OCI-LY1 (cell line): ENCODE data around the gene ZNF17.

ENCODE experiments used
- H2AFZ ChIP-seq: fragments of 200-600 bp; sonication (generic), shearing (Covaris generic); 2 replicates; pipeline ENCODE4 v1.6.0; 2014; ENCODE audit warnings: antibody characterized with exemption, mild to moderate bottlenecking, low read length
- H3F3A ChIP-seq: fragments of 200-600 bp; sonication (generic), shearing (Covaris generic); 2 replicates; pipeline ENCODE4 v1.6.0; 2014; ENCODE audit warnings: mild to moderate bottlenecking, antibody characterized with exemption, low read length, moderate library complexity; ENCODE audit not compliant: insufficient read depth
- H3K27ac ChIP-seq: fragments of 200-600 bp; sonication (generic); 2 replicates; pipeline ENCODE4 v1.5.1; 2014; ENCODE audit warnings: low read length, mixed run types, mild to moderate bottlenecking, low read depth; ENCODE audit not compliant: poor library complexity, severe bottlenecking
- H3K27me3 ChIP-seq: fragments of 200-600 bp; sonication (generic); 2 replicates; pipeline ENCODE4 v1.6.0; 2014; ENCODE audit warnings: antibody characterized with exemption, mild to moderate bottlenecking, low read length, moderate library complexity; ENCODE audit not compliant: insufficient read depth
- H3K36me3 ChIP-seq: fragments of 200-600 bp; sonication (generic); 2 replicates; pipeline ENCODE4 v1.6.1; 2014; ENCODE audit warnings: mild to moderate bottlenecking, antibody characterized with exemption, low read length, moderate library complexity, mixed read lengths; ENCODE audit not compliant: insufficient read depth
- H3K4me1 ChIP-seq: fragments of 200-600 bp; sonication (generic); 2 replicates; pipeline ENCODE4 v1.5.1; 2014; ENCODE audit warnings: mild to moderate bottlenecking, low read length, moderate library complexity; ENCODE audit not compliant: insufficient read depth, severe bottlenecking
- H3K4me2 ChIP-seq: fragments of 200-600 bp; sonication (generic), shearing (Covaris generic); 2 replicates; pipeline ENCODE4 v1.6.1; 2014; ENCODE audit warnings: low read length
- H3K4me3 ChIP-seq: fragments of 200-600 bp; sonication (generic); 2 replicates; pipeline ENCODE4 v1.5.1; 2014; ENCODE audit warnings: low read length, low read depth, mild to moderate bottlenecking, mixed read lengths; ENCODE audit not compliant: poor library complexity, severe bottlenecking
- H3K79me2 ChIP-seq: fragments of 200-600 bp; shearing (Covaris generic); 2 replicates; pipeline ENCODE4 v1.6.1; 2016; ENCODE audit warnings: mixed run types, low read length, mixed read lengths; ENCODE audit not compliant: insufficient read depth
- H3K9ac ChIP-seq: fragments of 200-600 bp; sonication (generic), shearing (Covaris generic); 2 replicates; pipeline ENCODE4 v1.6.1; 2014; ENCODE audit warnings: mild to moderate bottlenecking, low read length, mixed read lengths
- H3K9me2 ChIP-seq: fragments of 200-600 bp; sonication (generic), shearing (Covaris generic); 2 replicates; pipeline ENCODE4 v1.6.1; 2014; ENCODE audit warnings: low read depth, mild to moderate bottlenecking, low read length, mixed read lengths
- H3K9me3 ChIP-seq: fragments of 200-600 bp; shearing (Covaris generic); 2 replicates; pipeline ENCODE4 v1.6.1; 2014; ENCODE audit warnings: low read length, mixed read lengths
- H4K20me1 ChIP-seq: fragments of 200-600 bp; sonication (generic), shearing (Covaris generic); 2 replicates; pipeline ENCODE4 v1.6.0; 2016; ENCODE audit warnings: mild to moderate bottlenecking, low read length; ENCODE audit not compliant: insufficient read depth
- CTCF ChIP-seq: fragments of 200-600 bp; sonication (generic), shearing (Covaris generic); IDR thresholded peaks from 2 replicates; pipeline ENCODE4 v1.5.1; 2017; ENCODE audit warnings: mild to moderate bottlenecking, antibody characterized with exemption, low read length, moderate library complexity, mixed read lengths
- EZH2 ChIP-seq: fragments of 200-600 bp; sonication (generic), shearing (Covaris generic); IDR thresholded peaks from 2 replicates; pipeline ENCODE4 v1.8.0; 2017; ENCODE audit warnings: borderline replicate concordance, mixed run types, mild to moderate bottlenecking, antibody characterized with exemption, low read length, moderate library complexity, mixed read lengths

Gene ZNF17

DNA sequence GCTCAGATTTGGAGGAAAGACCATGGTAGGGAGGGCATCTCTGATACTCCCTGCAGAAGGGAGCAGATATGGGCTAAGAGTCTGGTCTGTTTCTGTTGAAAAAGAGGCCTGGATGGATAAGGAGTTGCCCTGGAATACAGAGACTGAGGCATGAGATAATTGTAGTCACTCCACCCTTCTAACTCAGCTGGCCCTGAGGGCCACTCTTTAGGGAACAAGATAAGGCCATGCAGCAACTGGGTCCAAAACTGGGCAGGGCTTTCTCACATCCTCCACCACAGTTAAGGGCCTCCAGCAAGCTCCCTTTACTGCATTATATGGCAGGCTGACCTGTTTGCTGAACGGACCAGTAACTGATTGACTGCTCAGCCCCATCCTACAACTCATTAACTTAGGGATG is 25.5 kb downstream of the ZNF17 start:
- H3K79me2 ChIP-seq, result peaks cover 19% of the 10 kb centered on the region
- H3K27me3 ChIP-seq, result no peaks in the 10 kb centered on the region
- H3K9me3 ChIP-seq, result no peaks in the 10 kb centered on the region; the same call in 1 of the 2 replicates
- H3K9me2 ChIP-seq, result no peaks in the 10 kb centered on the region
- peak overlapping the region; percentile 79 for H3K4me2 ChIP-seq
- TF ChIP-seq EZH2, result no peak
- TF ChIP-seq CTCF, result no peak
- H2AFZ ChIP-seq, result no peak overlapping the region
- peak overlapping the region; percentile 77 for H3K9ac ChIP-seq
- no peak overlapping the region for H3K27ac ChIP-seq
- no peaks in the 10 kb centered on the region for H4K20me1 ChIP-seq
- H3K4me3 ChIP-seq, result peak overlapping the region; percentile 93
- peaks cover 18% of the 10 kb centered on the region for H3K4me1 ChIP-seq
- H3K36me3 ChIP-seq, result peaks cover 27% of the 10 kb centered on the region
- H3F3A ChIP-seq, result no peaks in the 10 kb centered on the region

DNA sequence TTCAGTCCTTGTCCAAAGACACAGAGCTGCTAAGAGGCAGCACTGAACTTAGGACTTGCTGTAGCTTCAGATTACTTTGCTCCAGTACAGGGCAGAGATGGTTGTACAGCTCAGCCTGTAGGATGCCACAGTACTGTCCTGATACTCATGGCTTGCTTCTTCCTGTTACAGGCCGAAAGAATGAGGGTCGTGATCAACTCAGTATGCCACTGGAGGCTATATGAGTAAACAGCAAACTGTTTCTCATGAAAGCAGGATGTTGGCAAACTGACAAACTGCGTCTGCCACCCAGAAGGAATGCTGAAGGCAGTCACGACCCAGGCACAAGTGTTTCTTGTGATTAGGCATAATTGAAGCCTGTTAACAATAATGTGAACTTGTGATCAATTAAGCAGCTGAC is 27.0 kb downstream of the ZNF17 start:
- H3K4me1 ChIP-seq, result peaks cover 19% of the 10 kb centered on the region
- TF ChIP-seq CTCF (no peak), EZH2 (no peak)
- no peak overlapping the region for H2AFZ ChIP-seq
- H3K36me3 ChIP-seq, result peaks cover 37% of the 10 kb centered on the region
- H3K4me2 ChIP-seq, result no peak overlapping the region
- no peak overlapping the region for H3K9ac ChIP-seq
- H4K20me1 ChIP-seq, result no peaks in the 10 kb centered on the region
- no peaks in the 10 kb centered on the region for H3F3A ChIP-seq
- H3K79me2 ChIP-seq, result peaks cover 19% of the 10 kb centered on the region
- no peaks in the 10 kb centered on the region for H3K9me2 ChIP-seq
- no peaks in the 10 kb centered on the region for H3K27me3 ChIP-seq
- H3K9me3 ChIP-seq, result no peaks in the 10 kb centered on the region; the same call in 1 of the 2 replicates
- H3K27ac ChIP-seq, result no peak overlapping the region
- H3K4me3 ChIP-seq, result no peak overlapping the region

DNA sequence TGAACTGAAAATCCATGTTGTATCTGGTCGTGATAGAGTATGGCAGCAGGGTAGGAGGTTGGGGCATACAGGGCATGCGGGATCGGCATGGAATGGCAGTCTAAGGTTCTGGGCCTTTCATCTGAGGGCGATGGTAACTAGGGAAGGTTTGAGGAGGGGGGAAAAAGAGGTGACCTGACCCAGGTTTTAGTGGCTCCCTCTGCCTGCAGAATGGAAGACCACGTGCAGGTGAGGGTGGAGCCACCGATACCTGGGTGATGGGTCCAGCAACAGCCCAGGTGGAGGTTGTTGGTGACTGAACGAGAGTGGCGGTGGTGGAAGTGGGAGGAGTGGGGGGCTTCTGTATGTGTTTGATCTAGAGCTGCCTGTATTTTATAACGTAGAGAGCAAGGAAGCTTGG is 28.0 kb downstream of the ZNF17 start:
- Histone ChIP-seq H2AFZ (no peak overlapping the region), H3K27me3 (no peaks in the 10 kb centered on the region), H3K9me3 (no peaks in the 10 kb centered on the region), H3K4me1 (peaks cover 26% of the 10 kb centered on the region), H3K36me3 (peaks cover 47% of the 10 kb centered on the region), H3K9ac (no peak overlapping the region), H3K9me2 (no peaks in the 10 kb centered on the region), H3K4me2 (no peak overlapping the region), H3K27ac (no peak overlapping the region), H3K4me3 (no peak overlapping the region), H3K79me2 (peaks cover 19% of the 10 kb centered on the region), H3F3A (no peaks in the 10 kb centered on the region), H4K20me1 (no peaks in the 10 kb centered on the region)
- no peak for TF ChIP-seq CTCF
- no peak for TF ChIP-seq EZH2
